Measurements from ENCODE around the gene ARHGAP32.

The ARHGAP32 gene

DNA sequence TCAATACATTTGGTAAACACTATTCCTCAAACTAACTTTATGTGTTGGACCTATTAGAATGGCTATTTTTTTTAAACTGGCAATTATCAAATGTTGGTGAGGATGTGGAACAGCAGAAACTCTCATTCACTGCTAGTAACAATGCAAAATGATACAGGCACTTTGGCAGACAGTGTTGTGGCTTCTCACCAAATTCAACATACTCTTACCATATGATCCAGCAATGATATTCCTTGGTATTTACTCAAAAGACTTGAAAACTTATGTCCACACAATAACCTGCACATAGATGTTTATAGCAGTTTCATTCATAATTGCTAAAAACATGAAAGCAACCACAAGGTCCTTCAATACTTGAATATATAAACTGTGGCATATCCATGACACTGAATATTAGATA, 136.9 kb downstream of the ARHGAP32 start:
- no peak for TF ChIP-seq TCF4 (CRISPR knock-in tag; IDR thresholded peaks at IDR 0.05; ENCODE audit: borderline replicate concordance)
- no peak for TF ChIP-seq ZFP30 (CRISPR knock-in tag; IDR thresholded peaks at IDR 0.05)
- no peak for TF ChIP-seq BACH2 (CRISPR knock-in tag; IDR thresholded peaks at IDR 0.05; ENCODE audit: borderline replicate concordance)
- TF ChIP-seq SNAI2 (CRISPR knock-in tag; IDR thresholded peaks at IDR 0.05), result no peak
- TF ChIP-seq RARB (CRISPR knock-in tag; IDR thresholded peaks at IDR 0.05), result no peak
- TF ChIP-seq, protein P1, sequence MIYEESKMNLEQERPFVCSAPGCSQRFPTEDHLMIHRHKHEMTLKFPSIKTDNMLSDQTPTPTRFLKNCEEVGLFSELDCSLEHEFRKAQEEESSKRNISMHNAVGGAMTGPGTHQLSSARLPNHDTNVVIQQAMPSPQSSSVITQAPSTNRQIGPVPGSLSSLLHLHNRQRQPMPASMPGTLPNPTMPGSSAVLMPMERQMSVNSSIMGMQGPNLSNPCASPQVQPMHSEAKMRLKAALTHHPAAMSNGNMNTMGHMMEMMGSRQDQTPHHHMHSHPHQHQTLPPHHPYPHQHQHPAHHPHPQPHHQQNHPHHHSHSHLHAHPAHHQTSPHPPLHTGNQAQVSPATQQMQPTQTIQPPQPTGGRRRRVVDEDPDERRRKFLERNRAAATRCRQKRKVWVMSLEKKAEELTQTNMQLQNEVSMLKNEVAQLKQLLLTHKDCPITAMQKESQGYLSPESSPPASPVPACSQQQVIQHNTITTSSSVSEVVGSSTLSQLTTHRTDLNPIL (CRISPR knock-in tag; IDR thresholded peaks at IDR 0.05; ENCODE audit: low read depth), result no peak
- TF ChIP-seq, protein P2, sequence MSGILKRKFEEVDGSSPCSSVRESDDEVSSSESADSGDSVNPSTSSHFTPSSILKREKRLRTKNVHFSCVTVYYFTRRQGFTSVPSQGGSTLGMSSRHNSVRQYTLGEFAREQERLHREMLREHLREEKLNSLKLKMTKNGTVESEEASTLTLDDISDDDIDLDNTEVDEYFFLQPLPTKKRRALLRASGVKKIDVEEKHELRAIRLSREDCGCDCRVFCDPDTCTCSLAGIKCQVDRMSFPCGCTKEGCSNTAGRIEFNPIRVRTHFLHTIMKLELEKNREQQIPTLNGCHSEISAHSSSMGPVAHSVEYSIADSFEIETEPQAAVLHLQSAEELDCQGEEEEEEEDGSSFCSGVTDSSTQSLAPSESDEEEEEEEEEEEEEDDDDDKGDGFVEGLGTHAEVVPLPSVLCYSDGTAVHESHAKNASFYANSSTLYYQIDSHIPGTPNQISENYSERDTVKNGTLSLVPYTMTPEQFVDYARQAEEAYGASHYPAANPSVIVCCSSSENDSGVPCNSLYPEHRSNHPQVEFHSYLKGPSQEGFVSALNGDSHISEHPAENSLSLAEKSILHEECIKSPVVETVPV (CRISPR knock-in tag; IDR thresholded peaks at IDR 0.05), result no peak
- no peak for TF ChIP-seq ZNF70 (CRISPR knock-in tag; IDR thresholded peaks at IDR 0.05)
- TF ChIP-seq ZNF565 (CRISPR knock-in tag; conservative IDR thresholded peaks at IDR 0.05; ENCODE audit: low read depth), result no peak
- no peak for TF ChIP-seq ARNTL (CRISPR knock-in tag; IDR thresholded peaks at IDR 0.05; ENCODE audit: borderline replicate concordance, low read depth)
- TF ChIP-seq ZC3H10 (CRISPR knock-in tag; IDR thresholded peaks at IDR 0.05), result no peak
- no peak for TF ChIP-seq ZFP3 (CRISPR knock-in tag; IDR thresholded peaks at IDR 0.05)
- no peak for TF ChIP-seq CSDC2 (CRISPR knock-in tag; IDR thresholded peaks at IDR 0.05)
- TF ChIP-seq OSR1 (CRISPR knock-in tag; IDR thresholded peaks at IDR 0.05), result no peak
- TF ChIP-seq, protein P3, sequence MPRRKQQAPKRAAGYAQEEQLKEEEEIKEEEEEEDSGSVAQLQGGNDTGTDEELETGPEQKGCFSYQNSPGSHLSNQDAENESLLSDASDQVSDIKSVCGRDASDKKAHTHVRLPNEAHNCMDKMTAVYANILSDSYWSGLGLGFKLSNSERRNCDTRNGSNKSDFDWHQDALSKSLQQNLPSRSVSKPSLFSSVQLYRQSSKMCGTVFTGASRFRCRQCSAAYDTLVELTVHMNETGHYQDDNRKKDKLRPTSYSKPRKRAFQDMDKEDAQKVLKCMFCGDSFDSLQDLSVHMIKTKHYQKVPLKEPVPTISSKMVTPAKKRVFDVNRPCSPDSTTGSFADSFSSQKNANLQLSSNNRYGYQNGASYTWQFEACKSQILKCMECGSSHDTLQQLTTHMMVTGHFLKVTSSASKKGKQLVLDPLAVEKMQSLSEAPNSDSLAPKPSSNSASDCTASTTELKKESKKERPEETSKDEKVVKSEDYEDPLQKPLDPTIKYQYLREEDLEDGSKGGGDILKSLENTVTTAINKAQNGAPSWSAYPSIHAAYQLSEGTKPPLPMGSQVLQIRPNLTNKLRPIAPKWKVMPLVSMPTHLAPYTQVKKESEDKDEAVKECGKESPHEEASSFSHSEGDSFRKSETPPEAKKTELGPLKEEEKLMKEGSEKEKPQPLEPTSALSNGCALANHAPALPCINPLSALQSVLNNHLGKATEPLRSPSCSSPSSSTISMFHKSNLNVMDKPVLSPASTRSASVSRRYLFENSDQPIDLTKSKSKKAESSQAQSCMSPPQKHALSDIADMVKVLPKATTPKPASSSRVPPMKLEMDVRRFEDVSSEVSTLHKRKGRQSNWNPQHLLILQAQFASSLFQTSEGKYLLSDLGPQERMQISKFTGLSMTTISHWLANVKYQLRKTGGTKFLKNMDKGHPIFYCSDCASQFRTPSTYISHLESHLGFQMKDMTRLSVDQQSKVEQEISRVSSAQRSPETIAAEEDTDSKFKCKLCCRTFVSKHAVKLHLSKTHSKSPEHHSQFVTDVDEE (CRISPR knock-in tag; IDR thresholded peaks at IDR 0.05), result no peak
- TF ChIP-seq ZNF8 (CRISPR knock-in tag; IDR thresholded peaks at IDR 0.05), result no peak
- no peak for TF ChIP-seq ISL1 (CRISPR knock-in tag; IDR thresholded peaks at IDR 0.05)
- ATAC-seq, result no peak

GRCh38 chr11:129048911-129049310, 143.2 kb downstream of the ARHGAP32 start:
- no peak for ATAC-seq

More at GRCh38 chr11:129048911-129049310, 143.2 kb downstream of the ARHGAP32 start:
- TF ChIP-seq ARNTL (CRISPR knock-in tag; IDR thresholded peaks at IDR 0.05; ENCODE audit: borderline replicate concordance, low read depth) (no peak), ESRRG (CRISPR knock-in tag; IDR thresholded peaks at IDR 0.05) (no peak), SNAI2 (CRISPR knock-in tag; IDR thresholded peaks at IDR 0.05) (no peak), TCF4 (CRISPR knock-in tag; IDR thresholded peaks at IDR 0.05; ENCODE audit: borderline replicate concordance) (no peak), PPARA (CRISPR knock-in tag; IDR thresholded peaks at IDR 0.05; ENCODE audit: borderline replicate concordance) (no peak), ZFP3 (CRISPR knock-in tag; IDR thresholded peaks at IDR 0.05) (no peak), ZFP30 (CRISPR knock-in tag; IDR thresholded peaks at IDR 0.05) (no peak), ISL1 (CRISPR knock-in tag; IDR thresholded peaks at IDR 0.05) (no peak), POU6F1 (CRISPR knock-in tag; IDR thresholded peaks at IDR 0.05; ENCODE audit: borderline replicate concordance, low read depth) (no peak), ZNF8 (CRISPR knock-in tag; IDR thresholded peaks at IDR 0.05) (no peak), TOX (CRISPR knock-in tag; IDR thresholded peaks at IDR 0.05; ENCODE audit: borderline replicate concordance) (no peak)
- TF ChIP-seq, protein P1 (CRISPR knock-in tag; IDR thresholded peaks at IDR 0.05; ENCODE audit: low read depth), result no peak
- TF ChIP-seq, protein P3 (CRISPR knock-in tag; IDR thresholded peaks at IDR 0.05), result no peak
- TF ChIP-seq, protein P2 (CRISPR knock-in tag; IDR thresholded peaks at IDR 0.05), result no peak
- TF ChIP-seq, protein P4, sequence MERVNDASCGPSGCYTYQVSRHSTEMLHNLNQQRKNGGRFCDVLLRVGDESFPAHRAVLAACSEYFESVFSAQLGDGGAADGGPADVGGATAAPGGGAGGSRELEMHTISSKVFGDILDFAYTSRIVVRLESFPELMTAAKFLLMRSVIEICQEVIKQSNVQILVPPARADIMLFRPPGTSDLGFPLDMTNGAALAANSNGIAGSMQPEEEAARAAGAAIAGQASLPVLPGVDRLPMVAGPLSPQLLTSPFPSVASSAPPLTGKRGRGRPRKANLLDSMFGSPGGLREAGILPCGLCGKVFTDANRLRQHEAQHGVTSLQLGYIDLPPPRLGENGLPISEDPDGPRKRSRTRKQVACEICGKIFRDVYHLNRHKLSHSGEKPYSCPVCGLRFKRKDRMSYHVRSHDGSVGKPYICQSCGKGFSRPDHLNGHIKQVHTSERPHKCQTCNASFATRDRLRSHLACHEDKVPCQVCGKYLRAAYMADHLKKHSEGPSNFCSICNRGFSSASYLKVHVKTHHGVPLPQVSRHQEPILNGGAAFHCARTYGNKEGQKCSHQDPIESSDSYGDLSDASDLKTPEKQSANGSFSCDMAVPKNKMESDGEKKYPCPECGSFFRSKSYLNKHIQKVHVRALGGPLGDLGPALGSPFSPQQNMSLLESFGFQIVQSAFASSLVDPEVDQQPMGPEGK (CRISPR knock-in tag; IDR thresholded peaks at IDR 0.05; ENCODE audit: borderline replicate concordance), result no peak
